Raji (cell line): ENCODE data around the gene TOR1A.

ENCODE experiments used
- POLR2A ChIP-seq: IDR thresholded peaks from 2 replicates; pipeline ENCODE4 v1.6.1; 2011; ENCODE audit warnings: low read depth, low read length, control low read depth; ENCODE audit not compliant: insufficient read depth

Gene TOR1A

GRCh38 chr9:129765764-129766317, 58.1 kb downstream of the TOR1A start:
- no peak for TF ChIP-seq POLR2A

- no peak for TF ChIP-seq POLR2A
Measured at GRCh38 chr9:129762985-129763926, 60.7 kb downstream of the TOR1A start.
